Central memory CD4-positive, alpha-beta T cell (primary cell): ENCODE results near the gene CLCN2.

ENCODE experiments used
- DNase-seq: peaks from one replicate; pipeline ENCODE4 v3.0.0; 2022

The CLCN2 gene

DNA sequence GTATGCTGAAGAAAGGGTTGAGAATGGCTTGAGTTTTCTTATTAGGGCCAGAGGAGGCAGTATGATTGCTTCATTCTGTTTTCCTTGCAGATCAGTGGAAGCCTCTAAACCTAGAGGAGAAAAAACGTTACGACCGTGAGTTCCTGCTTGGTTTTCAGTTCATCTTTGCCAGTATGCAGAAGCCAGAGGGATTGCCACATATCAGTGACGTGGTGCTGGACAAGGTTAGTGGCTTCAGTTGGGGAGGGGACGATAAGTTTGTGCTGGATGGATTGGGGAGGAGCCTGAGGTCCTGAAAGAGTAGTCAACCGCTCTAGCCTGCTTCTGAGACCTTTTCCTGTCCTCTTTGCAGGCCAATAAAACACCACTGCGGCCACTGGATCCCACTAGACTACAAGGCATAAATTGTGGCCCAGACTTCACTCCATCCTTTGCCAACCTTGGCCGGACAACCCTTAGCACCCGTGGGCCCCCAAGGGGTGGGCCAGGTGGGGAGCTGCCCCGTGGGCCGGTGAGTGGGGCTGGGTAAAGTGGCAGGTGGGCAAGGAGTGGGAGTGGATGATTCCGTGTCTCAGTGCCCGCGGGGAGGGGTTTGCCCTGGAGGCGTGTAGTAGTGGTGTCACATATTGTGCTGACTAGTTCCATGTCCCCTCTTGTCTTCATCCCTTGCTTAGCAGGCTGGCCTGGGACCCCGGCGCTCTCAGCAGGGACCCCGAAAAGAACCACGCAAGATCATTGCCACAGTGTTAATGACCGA is 38.5 kb downstream of the CLCN2 start:
- DNase-seq = no peak

DNA sequence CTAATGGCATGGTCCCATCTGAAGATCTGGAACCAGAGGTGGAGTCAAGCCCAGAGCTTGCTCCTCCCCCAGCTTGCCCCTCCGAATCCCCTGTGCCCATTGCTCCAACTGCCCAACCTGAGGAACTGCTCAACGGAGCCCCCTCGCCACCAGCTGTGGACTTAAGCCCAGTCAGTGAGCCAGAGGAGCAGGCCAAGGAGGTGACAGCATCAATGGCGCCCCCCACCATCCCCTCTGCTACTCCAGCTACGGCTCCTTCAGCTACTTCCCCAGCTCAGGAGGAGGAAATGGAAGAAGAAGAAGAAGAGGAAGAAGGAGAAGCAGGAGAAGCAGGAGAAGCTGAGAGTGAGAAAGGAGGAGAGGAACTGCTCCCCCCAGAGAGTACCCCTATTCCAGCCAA is 39.7 kb downstream of the CLCN2 start:
- DNase-seq = no peak

DNA sequence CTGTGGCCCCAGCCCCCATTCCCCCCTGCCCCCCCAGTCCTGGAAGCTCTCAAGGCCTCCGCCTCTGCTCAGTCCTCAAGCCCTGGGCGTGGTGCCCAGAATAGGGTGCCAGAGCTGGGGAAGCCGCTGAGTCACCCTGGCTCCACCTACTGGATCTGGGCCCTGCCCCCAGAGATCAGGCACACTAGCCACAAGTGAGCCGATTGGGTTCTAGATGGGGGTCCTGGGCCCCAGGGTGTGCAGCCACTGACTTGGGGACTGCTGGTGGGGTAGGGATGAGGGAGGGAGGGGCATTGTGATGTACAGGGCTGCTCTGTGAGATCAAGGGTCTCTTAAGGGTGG is 41.3 kb downstream of the CLCN2 start:
- no peak for DNase-seq

DNA sequence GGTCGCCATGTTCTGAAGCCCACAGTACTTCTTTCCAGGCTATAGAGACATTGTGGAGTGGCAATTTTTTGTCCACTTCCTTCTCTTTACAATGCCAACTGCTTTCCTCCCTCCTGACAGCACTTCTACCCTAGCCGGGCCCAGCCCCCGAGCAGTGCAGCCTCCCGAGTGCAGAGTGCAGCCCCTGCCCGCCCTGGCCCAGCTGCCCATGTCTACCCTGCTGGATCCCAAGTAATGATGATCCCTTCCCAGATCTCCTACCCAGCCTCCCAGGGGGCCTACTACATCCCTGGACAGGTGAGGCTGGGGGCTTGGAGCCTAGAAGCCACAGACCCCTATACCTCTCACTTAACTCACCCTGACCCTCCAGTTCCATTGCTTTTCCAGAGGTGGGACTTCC is 44.2 kb downstream of the CLCN2 start:
- DNase-seq = no peak

DNA sequence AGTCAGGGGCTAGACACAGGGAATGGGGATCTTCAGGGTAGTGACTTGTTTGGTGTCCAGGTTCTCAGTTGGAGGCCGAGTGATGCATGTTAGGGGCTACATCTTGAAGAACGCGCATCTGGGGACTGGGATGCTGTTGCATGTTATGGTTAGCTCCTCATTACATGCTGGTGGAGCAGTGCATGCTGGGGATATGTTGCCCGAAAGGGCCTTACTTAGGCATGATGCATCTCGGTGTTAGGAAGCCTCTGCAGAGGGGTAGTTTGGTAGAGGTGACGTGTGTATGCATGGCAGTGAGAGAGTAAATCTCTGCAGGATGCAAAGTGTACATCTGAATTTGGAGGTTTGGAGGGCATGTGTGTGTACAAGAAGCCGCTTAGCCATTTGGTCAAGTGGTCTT is 44.6 kb downstream of the CLCN2 start:
- no peak for DNase-seq

DNA sequence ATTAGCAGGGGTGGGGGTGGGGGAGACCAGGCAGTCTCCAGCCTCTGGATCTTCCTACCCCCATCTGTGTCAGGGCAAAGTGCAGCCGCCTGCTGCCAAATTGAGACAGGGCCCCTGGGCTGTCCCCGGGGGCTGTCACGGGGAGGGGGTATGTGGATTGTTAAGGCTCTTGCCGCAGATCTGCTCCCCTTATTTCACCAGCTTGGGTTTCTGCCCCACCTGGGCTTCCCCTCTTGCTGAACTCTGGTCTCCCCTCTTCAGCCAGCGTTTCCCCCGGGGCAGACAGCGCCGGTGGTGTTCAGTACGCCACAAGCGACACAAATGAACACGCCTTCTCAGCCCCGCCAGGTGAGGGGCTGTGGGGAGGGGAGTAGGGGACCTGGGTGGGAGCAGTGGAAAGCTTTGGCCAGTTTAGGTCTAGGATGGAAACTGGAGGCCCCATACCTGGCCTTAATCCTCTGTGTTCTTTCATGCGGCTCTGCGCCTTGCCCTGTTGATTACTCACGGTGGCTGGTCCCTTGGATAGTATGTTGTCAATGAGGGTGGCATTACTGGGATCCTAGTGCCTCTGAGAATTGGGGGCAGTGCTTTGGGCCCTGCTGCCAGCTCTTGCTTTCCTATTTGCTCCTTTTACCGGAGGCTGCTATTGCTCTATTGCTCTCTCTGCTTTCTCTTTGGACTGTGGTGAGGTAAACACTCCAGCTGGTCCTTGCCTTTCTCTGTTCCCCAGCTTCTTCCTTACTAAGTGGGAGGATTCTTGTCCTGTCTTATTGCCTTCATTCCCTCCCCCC is 45.3 kb downstream of the CLCN2 start:
- DNase-seq = no peak

DNA sequence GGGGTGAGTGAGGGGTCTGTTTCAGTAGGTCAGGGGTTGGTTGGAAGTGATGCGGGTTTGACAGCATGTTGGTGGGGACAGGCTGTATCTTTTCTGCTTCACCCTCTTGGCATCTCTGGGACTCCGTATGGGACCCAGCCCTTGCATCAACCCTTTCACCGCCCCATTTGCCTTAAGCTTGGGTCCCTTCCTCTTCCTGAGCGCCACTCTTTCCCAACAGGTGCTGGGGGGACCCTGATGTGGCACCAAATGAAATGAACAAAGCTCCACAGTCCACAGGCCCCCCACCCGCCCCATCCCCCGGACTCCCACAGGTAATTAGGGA is 45.9 kb downstream of the CLCN2 start:
- DNase-seq = no peak

DNA sequence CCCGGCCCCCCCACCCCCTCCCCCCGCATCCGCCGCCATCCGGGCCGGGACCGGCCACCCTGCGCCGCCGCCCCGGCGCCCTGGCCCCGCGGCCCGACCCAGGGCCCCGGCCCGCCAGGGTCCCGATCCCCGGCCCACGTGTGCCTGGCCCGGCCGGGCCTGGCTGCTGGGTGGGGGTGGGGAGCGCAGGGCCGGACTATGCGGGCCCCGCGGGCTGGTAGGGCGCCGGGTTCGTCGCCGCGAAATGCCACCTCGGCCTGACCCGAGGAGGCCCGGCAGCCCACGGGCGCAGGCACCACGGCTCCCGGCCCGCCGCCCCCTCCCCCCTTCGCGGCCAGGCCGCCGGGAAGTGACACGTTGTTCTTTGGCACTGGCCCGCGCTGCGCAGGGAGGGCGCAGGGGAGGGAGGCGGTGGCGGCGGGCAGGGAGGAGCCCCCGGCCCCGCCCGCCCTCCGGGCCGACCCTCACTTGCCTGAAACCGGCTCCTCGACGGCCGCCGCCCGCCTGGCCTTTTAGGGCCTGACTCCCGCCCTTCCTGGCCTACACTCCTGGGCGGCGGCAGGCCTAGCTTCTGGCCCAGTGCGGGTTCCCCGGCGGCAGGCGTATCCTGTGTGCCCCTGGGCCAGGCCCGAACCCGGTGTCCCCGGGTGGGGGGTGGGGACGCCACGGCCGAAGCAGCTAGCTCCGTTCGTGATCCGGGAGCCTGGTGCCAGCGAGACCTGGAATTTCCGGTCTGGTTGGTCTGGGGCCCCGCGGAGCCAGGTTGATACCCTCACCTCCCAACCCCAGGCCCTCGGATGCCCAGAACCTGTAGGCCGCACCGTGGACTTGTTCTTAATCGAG is 46.5 kb downstream of the CLCN2 start:
- peak; percentile 72 for DNase-seq

DNA sequence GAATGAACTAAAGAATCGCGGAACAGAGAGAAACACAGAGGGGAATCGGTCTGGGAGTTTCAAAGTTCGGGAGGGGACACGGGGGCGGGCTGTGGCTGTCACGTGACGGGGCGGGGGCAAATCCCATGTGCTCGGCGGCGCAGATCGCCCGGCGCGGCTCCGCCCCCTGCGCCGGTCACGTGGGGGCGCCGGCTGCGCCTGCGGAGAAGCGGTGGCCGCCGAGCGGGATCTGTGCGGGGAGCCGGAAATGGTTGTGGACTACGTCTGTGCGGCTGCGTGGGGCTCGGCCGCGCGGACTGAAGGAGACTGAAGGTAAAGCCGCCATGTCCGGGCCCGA is 47.1 kb downstream of the CLCN2 start, which contains the start of gene EIF4G1:
EIF4G1 (plus strand) TSS at position 244 of the 337 bp plus-strand sequence. CDS start 1,191 bp downstream, outside the sequence.
- DNase-seq = peak; percentile 93

DNA sequence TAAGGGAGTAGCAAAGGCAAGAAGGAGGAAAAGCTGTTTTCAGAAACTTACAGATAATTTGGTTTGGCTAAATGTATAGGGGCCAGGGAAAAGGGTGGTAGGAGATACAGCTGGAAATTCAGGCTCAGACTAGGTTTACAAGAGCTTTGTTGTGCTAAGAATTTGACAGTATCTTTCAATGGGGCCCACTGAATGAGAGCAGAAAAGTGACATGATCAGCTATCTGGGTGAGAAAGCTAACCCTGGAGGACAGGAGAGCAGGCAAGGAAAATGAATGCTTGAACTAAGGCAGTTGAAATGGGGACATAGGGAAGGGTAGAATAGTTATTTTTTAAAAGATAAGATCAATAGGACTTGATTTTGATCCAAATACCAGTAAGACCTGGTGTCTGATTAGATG is 49.8 kb downstream of the CLCN2 start:
- DNase-seq = no peak

DNA sequence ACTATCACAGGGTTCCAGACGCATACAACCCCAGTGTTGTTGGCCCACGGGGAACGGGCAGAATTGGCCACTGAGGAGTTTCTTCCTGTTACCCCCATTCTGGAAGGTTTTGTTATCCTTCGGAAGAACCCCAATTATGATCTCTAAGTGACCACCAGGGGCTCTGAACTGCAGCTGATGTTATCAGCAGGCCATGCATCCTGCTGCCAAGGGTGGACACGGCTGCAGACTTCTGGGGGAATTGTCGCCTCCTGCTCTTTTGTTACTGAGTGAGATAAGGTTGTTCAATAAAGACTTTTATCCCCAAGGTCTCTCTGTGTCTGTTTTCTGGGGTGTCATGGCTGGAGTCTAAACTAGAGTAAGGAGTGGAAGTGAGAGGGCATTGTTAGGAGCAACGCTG is 52.7 kb downstream of the CLCN2 start:
- DNase-seq = no peak

DNA sequence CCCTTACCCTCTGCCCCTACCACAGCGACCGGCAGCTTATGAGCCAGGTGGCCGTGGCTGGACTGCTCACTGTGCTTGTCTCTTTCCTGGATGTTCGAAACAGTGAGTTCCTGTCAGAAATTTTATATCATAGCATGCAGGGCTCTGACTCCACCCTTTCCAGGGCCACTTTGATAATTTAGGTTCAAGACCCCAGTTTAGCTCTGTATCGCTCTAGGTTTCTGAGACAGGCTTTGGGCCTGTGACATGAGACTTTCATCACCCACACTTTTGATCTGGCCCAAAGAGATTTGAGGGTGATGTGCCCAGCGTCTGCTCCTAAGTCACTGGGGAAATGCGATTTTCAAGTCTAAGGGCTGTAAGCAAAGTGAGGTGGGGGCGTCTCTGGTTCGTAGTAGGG is 53.5 kb downstream of the CLCN2 start:
- no peak for DNase-seq

DNA sequence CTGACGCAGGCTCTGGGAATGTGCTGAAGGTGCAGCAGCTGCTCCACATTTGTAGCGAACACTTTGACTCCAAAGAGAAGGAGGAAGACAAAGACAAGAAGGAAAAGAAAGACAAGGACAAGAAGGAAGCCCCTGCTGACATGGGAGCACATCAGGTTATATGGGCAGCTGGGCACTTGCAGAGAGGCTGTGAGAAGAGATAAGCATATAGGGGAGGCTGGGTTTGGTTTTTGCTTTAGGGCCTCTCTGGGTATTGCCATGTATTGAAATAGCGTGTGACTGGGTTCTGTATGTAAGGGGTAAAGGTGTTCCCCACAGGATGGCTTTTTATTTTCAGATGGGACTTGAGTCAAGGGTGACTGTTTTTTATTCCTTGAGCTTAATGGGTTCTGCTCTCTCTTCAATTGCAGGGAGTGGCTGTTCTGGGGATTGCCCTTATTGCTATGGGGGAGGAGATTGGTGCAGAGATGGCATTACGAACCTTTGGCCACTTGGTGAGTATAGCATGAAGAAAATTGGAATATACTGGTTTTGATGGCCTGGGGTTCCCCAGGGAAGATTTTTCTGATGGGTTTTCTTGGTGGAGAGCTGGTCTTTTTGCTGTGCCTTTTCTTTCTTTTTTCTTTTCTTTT is 54.9 kb downstream of the CLCN2 start:
- DNase-seq = no peak

DNA sequence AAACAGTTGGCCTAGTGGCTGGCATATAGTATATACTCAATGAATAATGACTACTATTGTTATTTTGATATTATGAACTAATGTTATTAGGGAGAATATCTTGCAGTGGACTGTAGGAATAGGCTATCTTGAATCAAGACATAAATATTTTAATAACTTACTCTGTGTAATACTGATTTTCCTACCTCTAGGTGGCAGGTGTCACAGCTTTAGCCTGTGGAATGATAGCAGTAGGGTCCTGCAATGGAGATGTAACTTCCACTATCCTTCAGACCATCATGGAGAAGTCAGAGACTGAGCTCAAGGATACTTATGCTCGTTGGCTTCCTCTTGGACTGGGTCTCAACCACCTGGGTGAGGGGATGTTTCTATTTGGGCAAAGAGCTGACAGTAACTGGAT is 55.8 kb downstream of the CLCN2 start:
- DNase-seq = no peak

DNA sequence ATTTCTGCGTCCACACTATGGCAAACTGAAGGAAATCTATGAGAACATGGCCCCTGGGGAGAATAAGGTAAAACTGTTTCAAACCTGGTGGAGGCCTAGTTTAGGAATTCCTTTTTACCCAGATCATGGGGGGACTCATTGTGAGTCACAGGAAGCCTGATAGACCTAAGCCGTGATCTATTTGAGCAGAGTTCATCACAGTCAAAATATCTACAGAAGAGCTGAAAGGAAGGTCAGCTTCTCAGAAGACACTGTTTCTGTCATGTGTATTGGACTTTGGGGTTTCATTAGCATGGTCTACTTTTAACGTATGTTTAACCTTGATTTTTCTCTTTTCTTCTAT is 61.1 kb downstream of the CLCN2 start:
- no peak for DNase-seq

DNA sequence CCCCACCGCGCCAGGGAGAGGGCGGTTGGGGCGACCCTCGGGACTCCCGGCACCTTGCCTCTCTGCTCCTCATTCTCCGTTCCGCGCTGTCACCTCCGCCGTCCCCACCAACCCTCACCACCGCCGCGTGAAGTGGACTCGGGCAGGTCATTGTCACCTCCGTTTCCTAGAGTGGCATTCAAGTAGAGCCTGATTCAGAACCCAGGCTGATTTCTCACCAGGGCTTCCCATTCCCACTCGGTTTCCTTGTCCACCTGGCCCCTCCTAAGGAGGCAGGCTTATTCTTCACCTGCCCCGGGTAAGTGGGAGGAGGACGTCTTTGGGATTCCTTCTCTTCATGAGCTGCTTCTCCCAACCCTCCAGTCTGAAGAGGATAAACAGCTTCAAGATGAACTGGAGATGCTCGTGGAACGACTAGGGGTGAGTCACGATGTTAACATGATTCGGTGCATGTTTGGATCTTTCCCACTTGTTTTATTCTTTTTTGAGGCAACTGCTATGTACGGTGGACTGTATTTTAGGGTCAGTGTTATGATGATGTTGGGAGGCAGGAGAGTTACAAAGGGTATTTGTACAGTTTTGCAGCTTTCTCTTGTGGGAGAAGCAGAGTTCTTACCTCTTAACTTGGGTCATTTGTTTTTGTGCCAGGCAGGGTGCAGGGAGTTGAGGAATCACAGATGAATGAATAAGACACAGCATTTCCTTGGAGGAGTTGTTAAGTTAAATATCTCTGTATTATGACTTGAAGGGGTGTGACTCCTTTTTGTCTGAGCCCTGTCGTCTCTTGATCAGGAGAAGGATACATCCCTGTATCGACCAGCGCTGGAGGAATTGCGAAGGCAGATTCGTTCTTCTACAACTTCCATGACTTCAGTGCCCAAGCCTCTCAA is 61.7 kb downstream of the CLCN2 start:
- DNase-seq = no peak

DNA sequence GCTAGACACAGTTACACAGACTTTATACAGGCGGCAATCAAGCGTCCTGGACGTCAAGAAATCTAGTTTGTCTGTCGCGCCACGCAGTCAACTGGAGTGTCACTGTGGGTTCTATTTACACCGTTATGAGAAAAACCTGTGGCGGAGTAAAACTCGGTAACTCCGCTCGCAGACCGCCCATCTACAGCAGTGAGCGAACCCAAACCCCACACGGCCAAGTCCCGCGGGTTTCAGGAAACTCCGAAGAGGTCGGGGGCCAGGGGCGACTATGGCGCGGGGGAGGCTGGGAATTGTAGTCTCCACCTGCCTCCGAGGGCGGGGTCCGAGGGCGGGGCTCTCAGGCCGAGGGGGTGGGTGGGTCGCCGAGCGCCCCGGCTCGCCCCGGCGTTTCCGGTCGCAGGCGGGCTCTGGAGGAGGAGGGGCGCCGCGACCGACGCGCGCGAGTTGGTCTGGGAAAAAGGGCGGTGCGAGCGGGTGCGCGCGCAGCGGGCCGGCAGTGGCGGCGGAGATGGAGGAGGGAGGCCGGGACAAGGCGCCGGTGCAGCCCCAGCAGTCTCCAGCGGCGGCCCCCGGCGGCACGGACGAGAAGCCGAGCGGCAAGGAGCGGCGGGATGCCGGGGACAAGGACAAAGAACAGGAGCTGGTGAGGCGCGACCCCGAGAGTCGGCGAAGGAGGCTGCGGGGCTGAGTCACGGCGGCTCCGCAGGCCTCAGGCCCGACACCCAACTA is 62.5 kb downstream of the CLCN2 start, which contains the start of gene PSMD2:
PSMD2 (plus strand) TSS at position 483 of the 729 bp plus-strand sequence; CDS start at position 509, 26 bp downstream.
- DNase-seq = peak; percentile 96

DNA sequence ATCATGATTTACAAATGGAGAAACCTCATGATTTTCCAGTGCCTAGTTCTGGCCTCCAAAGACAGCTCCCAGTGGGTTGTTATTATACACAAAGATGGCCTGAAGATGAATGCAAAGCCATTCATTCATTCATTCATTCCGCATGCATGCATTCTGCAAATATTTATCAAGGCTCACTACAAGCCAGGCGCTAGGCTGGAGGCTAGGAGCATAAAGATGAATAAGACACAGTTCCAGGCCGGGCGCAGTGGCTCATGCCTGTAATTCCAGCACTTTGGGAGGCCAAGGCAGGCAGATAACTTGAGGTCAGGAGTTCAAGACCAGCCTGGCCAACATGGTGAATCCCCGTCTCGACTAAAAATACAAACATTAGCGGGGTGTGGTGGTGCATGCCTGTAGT is 64.8 kb downstream of the CLCN2 start:
- no peak for DNase-seq
